HepG2 (cell line): Measurements from ENCODE around the gene ESF1. TPM values are rescaled to one million over a fixed set of nuclear protein-coding genes. Genes with fewer than 3 reads are reported as not detected.

ENCODE experiments used
- CEBPB ChIP-seq: IDR thresholded peaks from 2 replicates; pipeline ENCODE4 v1.6.1; 2011; ENCODE audit warnings: low read depth, low read length, improper control_type of control experiment, borderline replicate concordance
- HMGA1 ChIP-seq: sonication (generic); formaldehyde crosslinking; conservative IDR thresholded peaks from 2 replicates; pipeline ENCODE4 v1.4.0; 2020; ENCODE audit warnings: missing genetic modification reagents
- HMGXB4 ChIP-seq, 2 experiments: sonication (generic) in 1 of 2; formaldehyde crosslinking in 1 of 2; IDR thresholded peaks; 2 replicates each; pipeline versions ENCODE4 v1.4.0 to v1.6.1; 2018 to 2020; ENCODE audit warnings: missing genetic modification reagents in 2 of 2, borderline replicate concordance in 1 of 2, low read depth in 1 of 2, mild to moderate bottlenecking in 1 of 2, missing biosample characterization in 1 of 2
- ISL2 ChIP-seq: sonication (generic); formaldehyde crosslinking; IDR thresholded peaks from 2 replicates; pipeline ENCODE4 v1.5.0; 2020; ENCODE audit warnings: missing genetic modification reagents
- KLF6 ChIP-seq: IDR thresholded peaks from 2 replicates; pipeline ENCODE4 v1.8.0; 2016; ENCODE audit warnings: missing biosample characterization, missing genetic modification reagents
- MIER3 ChIP-seq: IDR thresholded peaks from 2 replicates; pipeline ENCODE4 v1.6.1; 2016; ENCODE audit warnings: missing compliant biosample characterization, borderline replicate concordance
- MLXIP ChIP-seq: sonication (generic); formaldehyde crosslinking; IDR thresholded peaks from 2 replicates; pipeline ENCODE4 v1.9.0; 2021; ENCODE audit warnings: missing genetic modification reagents, borderline replicate concordance
- PATZ1 ChIP-seq: sonication (generic); formaldehyde crosslinking; IDR thresholded peaks from 2 replicates; pipeline ENCODE4 v1.4.0; 2020; ENCODE audit warnings: missing genetic modification reagents
- PITX1 ChIP-seq: sonication (generic); formaldehyde crosslinking; IDR thresholded peaks from 2 replicates; pipeline ENCODE4 v1.5.1; 2020; ENCODE audit warnings: mild to moderate bottlenecking, missing genetic modification reagents
- RNF2 ChIP-seq: fragments of 450-650 bp; conservative IDR thresholded peaks from 2 replicates; pipeline ENCODE4 v1.6.1; 2016; ENCODE audit warnings: low read depth
- SP4 ChIP-seq: sonication (generic); formaldehyde crosslinking; IDR thresholded peaks from 2 replicates; pipeline ENCODE4 v1.8.1; 2023; ENCODE audit warnings: mild to moderate bottlenecking, missing genetic modification reagents
- TBP ChIP-seq: sonication (generic); formaldehyde crosslinking; IDR thresholded peaks from 2 replicates; pipeline ENCODE4 v1.5.0; 2020; ENCODE audit warnings: missing genetic modification reagents
- TRIM24 ChIP-seq: sonication (generic); formaldehyde crosslinking; IDR thresholded peaks from 2 replicates; pipeline ENCODE4 v1.8.0; 2022; ENCODE audit warnings: mild to moderate bottlenecking, missing genetic modification reagents
- ZBTB25 ChIP-seq: IDR thresholded peaks from 2 replicates; pipeline ENCODE4 v1.6.1; 2018; ENCODE audit warnings: missing genetic modification reagents
- ZBTB38 ChIP-seq: sonication (generic); formaldehyde crosslinking; IDR thresholded peaks from 2 replicates; pipeline ENCODE4 v1.5.1; 2020; ENCODE audit warnings: mild to moderate bottlenecking, missing genetic modification reagents
- ZNF20 ChIP-seq: sonication (generic); formaldehyde crosslinking; IDR thresholded peaks from 2 replicates; pipeline ENCODE4 v1.4.0; 2020; ENCODE audit warnings: mild to moderate bottlenecking, moderate library complexity, missing genetic modification reagents
- ZNF256 ChIP-seq: sonication (generic); formaldehyde crosslinking; conservative IDR thresholded peaks from 2 replicates; pipeline ENCODE4 v1.4.0; 2020; ENCODE audit warnings: missing genetic modification reagents
- ZNF572 ChIP-seq: sonication (generic); formaldehyde crosslinking; IDR thresholded peaks from 2 replicates; pipeline ENCODE4 v1.5.1; 2020; ENCODE audit warnings: mild to moderate bottlenecking, missing genetic modification reagents
- ZNF766 ChIP-seq: sonication (generic); formaldehyde crosslinking; IDR thresholded peaks from 2 replicates; pipeline ENCODE4 v1.5.0; 2020; ENCODE audit warnings: missing genetic modification reagents, borderline replicate concordance
- ZNF770 ChIP-seq: sonication (generic); formaldehyde crosslinking; IDR thresholded peaks from 2 replicates; pipeline ENCODE4 v1.5.0; 2020; ENCODE audit warnings: mild to moderate bottlenecking, missing genetic modification reagents
- ZNF788 ChIP-seq: sonication (generic); formaldehyde crosslinking; IDR thresholded peaks from 2 replicates; pipeline ENCODE4 v1.5.0; 2020; ENCODE audit warnings: mild to moderate bottlenecking, missing genetic modification reagents, borderline replicate concordance
- polyA plus RNA-seq, 8 experiments: library from polyadenylated mRNA; depleted of rRNA in 3 of 8; stranded (reverse) in 7 of 8; unstranded in 1 of 8; fragments of >200 nt; fragmentation: Illumina TruSeq in 4 of 8; extraction: Trizol in 4 of 8; gene quantifications; 2 replicates each; pipeline versions ENCODE4 v1.2.1 to v1.2.3, GENCODE V29; 2011 to 2016; ENCODE audit warnings: low read depth in 4 of 8, missing spikeins in 1 of 8, mixed read lengths in 1 of 8; ENCODE audit not compliant: insufficient read depth in 1 of 8
- total RNA-seq, 5 experiments: library from RNA; depleted of rRNA; stranded (reverse); fragments of >200 nt; fragmentation: Illumina TruSeq; extraction: Trizol; gene quantifications; 2 replicates each; pipeline ENCODE4 v1.2.3, GENCODE V29; 2016; ENCODE audit warnings: low read depth in 1 of 5

ESF1 gene
- total and polyA plus RNA-seq, 2 of the 13 experiments (the other 11 are each of a cell fraction or from before 2014, with no cell fraction given): 7.3 to 66.9 TPM

GRCh38 chr20:13788167-13788834 is 3.6 kb upstream of the ESF1 start (continued):
- TF ChIP-seq ZNF770 (CRISPR knock-in tag): no peak
- TF ChIP-seq TRIM24: no peak
- TF ChIP-seq ZBTB25 (CRISPR knock-in tag): peak; percentile 61
- no peak for TF ChIP-seq MLXIP
- no peak for TF ChIP-seq ZNF256 (CRISPR knock-in tag)
- no peak for TF ChIP-seq RNF2
- TF ChIP-seq MIER3 (CRISPR knock-in tag): no peak
- TF ChIP-seq ISL2 (CRISPR knock-in tag): no peak
- TF ChIP-seq PITX1 (CRISPR knock-in tag): no peak
- no peak for TF ChIP-seq ZNF766 (CRISPR knock-in tag)
- no peak for TF ChIP-seq ZNF20 (CRISPR knock-in tag)
- no peak for TF ChIP-seq TBP
- TF ChIP-seq HMGXB4 (CRISPR knock-in tag; IDR thresholded peaks at IDR 0.05; ENCODE audit: borderline replicate concordance in 1 of 2, low read depth in 1 of 2): peak in 1 of 2 experiments; percentile 48; a peak in 1 of 4 replicates
- TF ChIP-seq ZNF572: no peak
- TF ChIP-seq HMGA1 (CRISPR knock-in tag): no peak
- TF ChIP-seq KLF6 (CRISPR knock-in tag): no peak
- TF ChIP-seq ZBTB38 (CRISPR knock-in tag): no peak
- no peak for TF ChIP-seq PATZ1 (CRISPR knock-in tag)
- no peak for TF ChIP-seq SP4 (CRISPR knock-in tag)
- peak; percentile 99 for TF ChIP-seq CEBPB
- TF ChIP-seq ZNF788 (CRISPR knock-in tag): no peak
